GM23338 (cell line): ENCODE measurements around the gene SIGLEC9. TPM values are rescaled to one million over a fixed set of nuclear protein-coding genes. Genes with fewer than 3 reads are reported as not detected.
A peak's percentile ranks its signal among the peaks of the same experiment; 100 is the strongest.

Experiments
- ATAC-seq: fragments of 200-7000 bp; cut with Tn5 transposase; 3 replicates; pipeline ENCODE4 v1.9.1; 2020
- DNase-seq: peaks from one replicate; pipeline ENCODE4 v3.0.0-alpha.2; 2015; ENCODE audit warnings: low spot score
- H2AFZ ChIP-seq: fragments of 200-600 bp; sonication (generic); 2 replicates; pipeline ENCODE4 v1.8.0; 2016; ENCODE audit warnings: antibody characterized with exemption, mild to moderate bottlenecking, moderate library complexity
- H3F3A ChIP-seq: fragments of 200-600 bp; sonication (generic); replicated peaks from 2 replicates; pipeline ENCODE4 v1.8.0; 2017; ENCODE audit warnings: antibody characterized with exemption, mixed run types, low read depth
- H3K27ac ChIP-seq: fragments of 200-600 bp; sonication (generic); 2 replicates; pipeline ENCODE4 v1.6.1; 2016; ENCODE audit warnings: low read depth
- H3K27me3 ChIP-seq: fragments of 200-600 bp; sonication (generic); 2 replicates; pipeline ENCODE4 v1.8.0; 2016; ENCODE audit warnings: mild to moderate bottlenecking, mixed run types, moderate library complexity; ENCODE audit not compliant: insufficient read depth
- H3K36me3 ChIP-seq: fragments of 200-600 bp; sonication (generic); 2 replicates; pipeline ENCODE4 v1.8.0; 2016; ENCODE audit warnings: mild to moderate bottlenecking; ENCODE audit not compliant: insufficient read depth
- H3K4me1 ChIP-seq: fragments of 200-600 bp; sonication (generic); 2 replicates; pipeline ENCODE4 v1.8.0; 2016; ENCODE audit warnings: mild to moderate bottlenecking, moderate library complexity; ENCODE audit not compliant: insufficient read depth
- H3K4me2 ChIP-seq: fragments of 200-600 bp; sonication (generic); 2 replicates; pipeline ENCODE4 v1.7.1; 2017; ENCODE audit warnings: mixed run types
- H3K4me3 ChIP-seq: fragments of 200-600 bp; sonication (generic); 2 replicates; pipeline ENCODE4 v1.6.1; 2016; ENCODE audit warnings: mixed run types
- H3K79me2 ChIP-seq: fragments of 200-600 bp; sonication (generic); replicated peaks from 2 replicates; pipeline ENCODE4 v1.8.0; 2017; ENCODE audit warnings: mild to moderate bottlenecking; ENCODE audit not compliant: insufficient read depth
- H3K9me2 ChIP-seq: fragments of 200-600 bp; sonication (generic); 2 replicates; pipeline ENCODE4 v1.8.0; 2017; ENCODE audit not compliant: insufficient read depth
- H4K20me1 ChIP-seq: fragments of 200-600 bp; sonication (generic); replicated peaks from 2 replicates; pipeline ENCODE4 v1.8.0; 2017; ENCODE audit warnings: mild to moderate bottlenecking; ENCODE audit not compliant: insufficient read depth
- H3K27ac Mint-ChIP-seq: 2 replicates; pipeline ENCODE4 v1.8.0; 2020; ENCODE audit warnings: inconsistent platforms, mild to moderate bottlenecking, moderate library complexity, mixed read lengths
- H3K27me3 Mint-ChIP-seq: 3 replicates; pipeline ENCODE4 v1.8.0; 2022; ENCODE audit warnings: low read depth, mild to moderate bottlenecking, moderate library complexity, mixed read lengths, inconsistent platforms; ENCODE audit not compliant: insufficient read depth, poor library complexity
- H3K36me3 Mint-ChIP-seq: 3 replicates; pipeline ENCODE4 v1.8.0; 2021; ENCODE audit warnings: low read depth, mild to moderate bottlenecking, inconsistent platforms, moderate library complexity, mixed read lengths
- H3K4me1 Mint-ChIP-seq: 3 replicates; pipeline ENCODE4 v1.8.0; 2020; ENCODE audit warnings: mild to moderate bottlenecking, inconsistent platforms, mixed read lengths
- H3K4me3 Mint-ChIP-seq: 3 replicates; pipeline ENCODE4 v1.8.0; 2021; ENCODE audit warnings: moderate library complexity, mild to moderate bottlenecking, inconsistent platforms, mixed read lengths
- H3K9me3 Mint-ChIP-seq: 3 replicates; pipeline ENCODE4 v1.8.0; 2020; ENCODE audit warnings: moderate library complexity, mild to moderate bottlenecking, inconsistent platforms, mixed read lengths
- CREB1 ChIP-seq: fragments of 250-450 bp; sonication (Bioruptor Pico); IDR thresholded peaks from 2 replicates; pipeline ENCODE4 v1.5.0; 2020; ENCODE audit warnings: low read depth, mild to moderate bottlenecking, moderate library complexity
- ETS1 ChIP-seq: IDR thresholded peaks from 2 replicates; pipeline ENCODE4 v1.6.1; 2016; ENCODE audit warnings: antibody characterized with exemption
- EZH2 ChIP-seq: fragments of 200-600 bp; sonication (generic); IDR thresholded peaks from one replicate; pipeline ENCODE4 v1.8.0; 2017; ENCODE audit warnings: antibody characterized with exemption, mild to moderate bottlenecking, low read depth; ENCODE audit not compliant: unreplicated experiment
- EZH2phosphoT487 ChIP-seq: fragments of 200-600 bp; sonication (generic); IDR thresholded peaks from one replicate; pipeline ENCODE4 v1.8.1; 2018; ENCODE audit warnings: antibody characterized with exemption; ENCODE audit not compliant: unreplicated experiment
- JUNB ChIP-seq: IDR thresholded peaks from one replicate; pipeline ENCODE4 v1.6.1; 2016; ENCODE audit warnings: antibody characterized with exemption; ENCODE audit not compliant: unreplicated experiment
- NANOG ChIP-seq: IDR thresholded peaks from 2 replicates; pipeline ENCODE4 v1.6.1; 2016; ENCODE audit warnings: antibody characterized with exemption, borderline replicate concordance
- POLR2AphosphoS5 ChIP-seq: IDR thresholded peaks from 2 replicates; pipeline ENCODE4 v1.6.1; 2016; ENCODE audit warnings: antibody characterized with exemption, low read depth
- STAT1 ChIP-seq: IDR thresholded peaks from one replicate; pipeline ENCODE4 v1.6.1; 2016; ENCODE audit warnings: antibody characterized with exemption; ENCODE audit not compliant: unreplicated experiment
- ZNF114 ChIP-seq: fragments of 250-450 bp; sonication (Bioruptor Pico); IDR thresholded peaks from 2 replicates; pipeline ENCODE4 v1.5.0; 2020; ENCODE audit warnings: mild to moderate bottlenecking, moderate library complexity
- ZNF331 ChIP-seq: fragments of 250-450 bp; sonication (Bioruptor Pico); IDR thresholded peaks from 2 replicates; pipeline ENCODE4 v1.5.0; 2020; ENCODE audit warnings: low read depth, mild to moderate bottlenecking, moderate library complexity
- long read RNA-seq: library from polyadenylated mRNA; unstranded; transcript quantifications from one replicate; pipeline ENCODE4 v2.0.0, GENCODE V29; 2020; ENCODE audit not compliant: unreplicated experiment
- polyA plus RNA-seq: library from polyadenylated mRNA; unstranded; fragments of >200 nt; fragmentation: Nextera tagmentation; extraction: Ambion mirVana; gene quantifications from 2 replicates; pipeline ENCODE4 v1.2.1, GENCODE V29; 2016
- total RNA-seq: library from RNA; depleted of rRNA; stranded (reverse); fragments of >200 nt; shearing (Covaris generic); gene quantifications from 2 replicates; pipeline ENCODE4 v1.2.3, GENCODE V29; 2014; rRNA removed
- TF ChIP-seq, protein P1 (sequence below): fragments of 250-450 bp; sonication (Bioruptor Pico); IDR thresholded peaks from 2 replicates; pipeline ENCODE4 v1.5.0; 2020; ENCODE audit warnings: mild to moderate bottlenecking, moderate library complexity
- TF ChIP-seq, protein P2 (sequence below): IDR thresholded peaks from one replicate; pipeline ENCODE4 v1.6.1; 2018; ENCODE audit warnings: antibody characterized with exemption; ENCODE audit not compliant: unreplicated experiment
- TF ChIP-seq, protein P3 (sequence below), 2 experiments: fragments of 200-600 bp in 1 of 2; sonication (generic) in 1 of 2; conservative IDR thresholded peaks; 2 replicates each; pipeline versions ENCODE4 v1.5.1 to v1.6.1; 2016 to 2017; ENCODE audit warnings: antibody characterized with exemption in 2 of 2, low read depth in 2 of 2, mild to moderate bottlenecking in 2 of 2, moderate library complexity in 1 of 2

Gene SIGLEC9
- not detected in 2 replicates for total RNA-seq
- not detected in 2 replicates for polyA plus RNA-seq
- long read RNA-seq: 0 reads

DNA sequence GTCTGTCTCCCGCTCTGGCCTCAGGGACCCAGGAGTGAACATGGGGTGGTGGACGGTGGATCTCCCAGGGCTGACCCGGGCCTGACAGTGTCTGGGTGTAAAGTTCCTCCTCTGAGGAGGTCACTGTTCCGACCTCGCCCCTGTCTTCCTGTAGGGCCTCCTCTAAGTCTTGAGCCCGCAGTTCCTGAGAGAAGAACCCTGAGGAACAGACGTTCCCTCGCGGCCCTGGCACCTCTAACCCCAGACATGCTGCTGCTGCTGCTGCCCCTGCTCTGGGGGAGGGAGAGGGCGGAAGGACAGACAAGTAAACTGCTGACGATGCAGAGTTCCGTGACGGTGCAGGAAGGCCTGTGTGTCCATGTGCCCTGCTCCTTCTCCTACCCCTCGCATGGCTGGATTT lies at the start of gene SIGLEC9:
SIGLEC9 (plus strand) TSS at position 178 of the 400 bp plus-strand sequence; CDS start at position 247, 69 bp downstream.
- H3K27me3 Mint-ChIP-seq: peaks cover 21% of the 10 kb centered on the region
- Histone ChIP-seq H3K4me3 (no peak within 1 kb of the TSS), H3F3A (no peaks in the 10 kb centered on the region), H3K36me3 (no peaks in the 10 kb centered on the region), H3K79me2 (no peaks in the 10 kb centered on the region), H3K27ac (no peak within 1 kb of the TSS), H2AFZ (0 out of 2 replicates have a peak within 1 kb of the TSS, but pooled peaks have one; percentile 59), H3K4me1 (no peaks in the 10 kb centered on the region), H3K4me2 (no peak within 1 kb of the TSS), H3K9me2 (no peaks in the 10 kb centered on the region), H3K27me3 (no peaks in the 10 kb centered on the region), H4K20me1 (no peaks in the 10 kb centered on the region)
- no peak for TF ChIP-seq CREB1 (CRISPR knock-in tag)
- TF ChIP-seq, protein P1, sequence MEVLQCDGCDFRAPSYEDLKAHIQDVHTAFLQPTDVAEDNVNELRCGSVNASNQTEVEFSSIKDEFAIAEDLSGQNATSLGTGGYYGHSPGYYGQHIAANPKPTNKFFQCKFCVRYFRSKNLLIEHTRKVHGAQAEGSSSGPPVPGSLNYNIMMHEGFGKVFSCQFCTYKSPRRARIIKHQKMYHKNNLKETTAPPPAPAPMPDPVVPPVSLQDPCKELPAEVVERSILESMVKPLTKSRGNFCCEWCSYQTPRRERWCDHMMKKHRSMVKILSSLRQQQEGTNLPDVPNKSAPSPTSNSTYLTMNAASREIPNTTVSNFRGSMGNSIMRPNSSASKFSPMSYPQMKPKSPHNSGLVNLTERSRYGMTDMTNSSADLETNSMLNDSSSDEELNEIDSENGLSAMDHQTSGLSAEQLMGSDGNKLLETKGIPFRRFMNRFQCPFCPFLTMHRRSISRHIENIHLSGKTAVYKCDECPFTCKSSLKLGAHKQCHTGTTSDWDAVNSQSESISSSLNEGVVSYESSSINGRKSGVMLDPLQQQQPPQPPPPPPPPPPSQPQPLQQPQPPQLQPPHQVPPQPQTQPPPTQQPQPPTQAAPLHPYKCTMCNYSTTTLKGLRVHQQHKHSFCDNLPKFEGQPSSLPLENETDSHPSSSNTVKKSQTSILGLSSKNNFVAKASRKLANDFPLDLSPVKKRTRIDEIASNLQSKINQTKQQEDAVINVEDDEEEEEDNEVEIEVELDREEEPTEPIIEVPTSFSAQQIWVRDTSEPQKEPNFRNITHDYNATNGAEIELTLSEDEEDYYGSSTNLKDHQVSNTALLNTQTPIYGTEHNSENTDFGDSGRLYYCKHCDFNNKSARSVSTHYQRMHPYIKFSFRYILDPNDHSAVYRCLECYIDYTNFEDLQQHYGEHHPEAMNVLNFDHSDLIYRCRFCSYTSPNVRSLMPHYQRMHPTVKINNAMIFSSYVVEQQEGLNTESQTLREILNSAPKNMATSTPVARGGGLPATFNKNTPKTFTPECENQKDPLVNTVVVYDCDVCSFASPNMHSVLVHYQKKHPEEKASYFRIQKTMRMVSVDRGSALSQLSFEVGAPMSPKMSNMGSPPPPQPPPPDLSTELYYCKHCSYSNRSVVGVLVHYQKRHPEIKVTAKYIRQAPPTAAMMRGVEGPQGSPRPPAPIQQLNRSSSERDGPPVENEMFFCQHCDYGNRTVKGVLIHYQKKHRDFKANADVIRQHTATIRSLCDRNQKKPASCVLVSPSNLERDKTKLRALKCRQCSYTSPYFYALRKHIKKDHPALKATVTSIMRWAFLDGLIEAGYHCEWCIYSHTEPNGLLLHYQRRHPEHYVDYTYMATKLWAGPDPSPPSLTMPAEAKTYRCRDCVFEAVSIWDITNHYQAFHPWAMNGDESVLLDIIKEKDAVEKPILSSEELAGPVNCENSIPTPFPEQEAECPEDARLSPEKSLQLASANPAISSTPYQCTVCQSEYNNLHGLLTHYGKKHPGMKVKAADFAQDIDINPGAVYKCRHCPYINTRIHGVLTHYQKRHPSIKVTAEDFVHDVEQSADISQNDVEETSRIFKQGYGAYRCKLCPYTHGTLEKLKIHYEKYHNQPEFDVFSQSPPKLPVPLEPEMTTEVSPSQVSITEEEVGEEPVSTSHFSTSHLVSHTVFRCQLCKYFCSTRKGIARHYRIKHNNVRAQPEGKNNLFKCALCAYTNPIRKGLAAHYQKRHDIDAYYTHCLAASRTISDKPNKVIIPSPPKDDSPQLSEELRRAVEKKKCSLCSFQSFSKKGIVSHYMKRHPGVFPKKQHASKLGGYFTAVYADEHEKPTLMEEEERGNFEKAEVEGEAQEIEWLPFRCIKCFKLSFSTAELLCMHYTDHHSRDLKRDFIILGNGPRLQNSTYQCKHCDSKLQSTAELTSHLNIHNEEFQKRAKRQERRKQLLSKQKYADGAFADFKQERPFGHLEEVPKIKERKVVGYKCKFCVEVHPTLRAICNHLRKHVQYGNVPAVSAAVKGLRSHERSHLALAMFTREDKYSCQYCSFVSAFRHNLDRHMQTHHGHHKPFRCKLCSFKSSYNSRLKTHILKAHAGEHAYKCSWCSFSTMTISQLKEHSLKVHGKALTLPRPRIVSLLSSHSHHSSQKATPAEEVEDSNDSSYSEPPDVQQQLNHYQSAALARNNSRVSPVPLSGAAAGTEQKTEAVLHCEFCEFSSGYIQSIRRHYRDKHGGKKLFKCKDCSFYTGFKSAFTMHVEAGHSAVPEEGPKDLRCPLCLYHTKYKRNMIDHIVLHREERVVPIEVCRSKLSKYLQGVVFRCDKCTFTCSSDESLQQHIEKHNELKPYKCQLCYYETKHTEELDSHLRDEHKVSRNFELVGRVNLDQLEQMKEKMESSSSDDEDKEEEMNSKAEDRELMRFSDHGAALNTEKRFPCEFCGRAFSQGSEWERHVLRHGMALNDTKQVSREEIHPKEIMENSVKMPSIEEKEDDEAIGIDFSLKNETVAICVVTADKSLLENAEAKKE (CRISPR knock-in tag): no peak
- TF ChIP-seq STAT1: no peak
- no peak for TF ChIP-seq NANOG
- no peak for TF ChIP-seq ZNF331 (CRISPR knock-in tag)
- TF ChIP-seq ZNF114: no peak
- no peak for TF ChIP-seq ETS1
- no peak for TF ChIP-seq EZH2phosphoT487
- TF ChIP-seq, protein P2, sequence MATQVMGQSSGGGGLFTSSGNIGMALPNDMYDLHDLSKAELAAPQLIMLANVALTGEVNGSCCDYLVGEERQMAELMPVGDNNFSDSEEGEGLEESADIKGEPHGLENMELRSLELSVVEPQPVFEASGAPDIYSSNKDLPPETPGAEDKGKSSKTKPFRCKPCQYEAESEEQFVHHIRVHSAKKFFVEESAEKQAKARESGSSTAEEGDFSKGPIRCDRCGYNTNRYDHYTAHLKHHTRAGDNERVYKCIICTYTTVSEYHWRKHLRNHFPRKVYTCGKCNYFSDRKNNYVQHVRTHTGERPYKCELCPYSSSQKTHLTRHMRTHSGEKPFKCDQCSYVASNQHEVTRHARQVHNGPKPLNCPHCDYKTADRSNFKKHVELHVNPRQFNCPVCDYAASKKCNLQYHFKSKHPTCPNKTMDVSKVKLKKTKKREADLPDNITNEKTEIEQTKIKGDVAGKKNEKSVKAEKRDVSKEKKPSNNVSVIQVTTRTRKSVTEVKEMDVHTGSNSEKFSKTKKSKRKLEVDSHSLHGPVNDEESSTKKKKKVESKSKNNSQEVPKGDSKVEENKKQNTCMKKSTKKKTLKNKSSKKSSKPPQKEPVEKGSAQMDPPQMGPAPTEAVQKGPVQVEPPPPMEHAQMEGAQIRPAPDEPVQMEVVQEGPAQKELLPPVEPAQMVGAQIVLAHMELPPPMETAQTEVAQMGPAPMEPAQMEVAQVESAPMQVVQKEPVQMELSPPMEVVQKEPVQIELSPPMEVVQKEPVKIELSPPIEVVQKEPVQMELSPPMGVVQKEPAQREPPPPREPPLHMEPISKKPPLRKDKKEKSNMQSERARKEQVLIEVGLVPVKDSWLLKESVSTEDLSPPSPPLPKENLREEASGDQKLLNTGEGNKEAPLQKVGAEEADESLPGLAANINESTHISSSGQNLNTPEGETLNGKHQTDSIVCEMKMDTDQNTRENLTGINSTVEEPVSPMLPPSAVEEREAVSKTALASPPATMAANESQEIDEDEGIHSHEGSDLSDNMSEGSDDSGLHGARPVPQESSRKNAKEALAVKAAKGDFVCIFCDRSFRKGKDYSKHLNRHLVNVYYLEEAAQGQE: no peak
- TF ChIP-seq JUNB: no peak
- no peak for TF ChIP-seq POLR2AphosphoS5
- no peak for TF ChIP-seq EZH2
- TF ChIP-seq, protein P3, sequence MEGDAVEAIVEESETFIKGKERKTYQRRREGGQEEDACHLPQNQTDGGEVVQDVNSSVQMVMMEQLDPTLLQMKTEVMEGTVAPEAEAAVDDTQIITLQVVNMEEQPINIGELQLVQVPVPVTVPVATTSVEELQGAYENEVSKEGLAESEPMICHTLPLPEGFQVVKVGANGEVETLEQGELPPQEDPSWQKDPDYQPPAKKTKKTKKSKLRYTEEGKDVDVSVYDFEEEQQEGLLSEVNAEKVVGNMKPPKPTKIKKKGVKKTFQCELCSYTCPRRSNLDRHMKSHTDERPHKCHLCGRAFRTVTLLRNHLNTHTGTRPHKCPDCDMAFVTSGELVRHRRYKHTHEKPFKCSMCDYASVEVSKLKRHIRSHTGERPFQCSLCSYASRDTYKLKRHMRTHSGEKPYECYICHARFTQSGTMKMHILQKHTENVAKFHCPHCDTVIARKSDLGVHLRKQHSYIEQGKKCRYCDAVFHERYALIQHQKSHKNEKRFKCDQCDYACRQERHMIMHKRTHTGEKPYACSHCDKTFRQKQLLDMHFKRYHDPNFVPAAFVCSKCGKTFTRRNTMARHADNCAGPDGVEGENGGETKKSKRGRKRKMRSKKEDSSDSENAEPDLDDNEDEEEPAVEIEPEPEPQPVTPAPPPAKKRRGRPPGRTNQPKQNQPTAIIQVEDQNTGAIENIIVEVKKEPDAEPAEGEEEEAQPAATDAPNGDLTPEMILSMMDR (conservative IDR thresholded peaks at IDR 0.05; ENCODE audit: low read depth in 2 of 2): no peak
- H3K4me3 Mint-ChIP-seq: no peak within 1 kb of the TSS
- no peak for DNase-seq
- no peak for ATAC-seq
- H3K4me1 Mint-ChIP-seq: no peaks in the 10 kb centered on the region
- H3K27ac Mint-ChIP-seq: no peak within 1 kb of the TSS
- H3K36me3 Mint-ChIP-seq: no peaks in the 10 kb centered on the region; the same call in 2 of the 3 replicates
- H3K9me3 Mint-ChIP-seq: no peaks in the 10 kb centered on the region; the same call in 1 of the 3 replicates
